Spinal cord (tissue), 10 donors: ENCODE data around the gene FBXO33. TPM values are rescaled to one million over a fixed set of nuclear protein-coding genes. Genes with fewer than 3 reads are reported as not detected.

ENCODE experiments used
- DNase-seq, 6 donors: peaks; one replicate each; pipeline versions ENCODE4 v3.0.0 to v3.0.0-alpha.2; 2013 to 2015; ENCODE audit warnings: low spot score in 6 of 6, low read depth in 4 of 6
- H3K27ac ChIP-seq: one replicate; pipeline ENCODE4 v1.5.1; 2013; ENCODE audit warnings: low read depth, low read length, control low read depth
- H3K27me3 ChIP-seq: one replicate; pipeline ENCODE4 v1.6.1; 2013; ENCODE audit warnings: low read length; ENCODE audit not compliant: control insufficient read depth, insufficient read depth
- H3K36me3 ChIP-seq: one replicate; pipeline ENCODE4 v1.6.1; 2013; ENCODE audit warnings: low read length; ENCODE audit not compliant: control insufficient read depth, insufficient read depth
- H3K4me1 ChIP-seq: one replicate; pipeline ENCODE4 v1.6.1; 2013; ENCODE audit warnings: low read length; ENCODE audit not compliant: control insufficient read depth, insufficient read depth
- H3K4me3 ChIP-seq: one replicate; pipeline ENCODE4 v1.5.1; 2013; ENCODE audit warnings: low read depth, low read length, control low read depth
- H3K9me3 ChIP-seq: one replicate; pipeline ENCODE4 v1.6.1; 2013; ENCODE audit warnings: low read length; ENCODE audit not compliant: control insufficient read depth, insufficient read depth
- WGBS: methylation state at CpG from one replicate; pipeline ENCODE4 v1.1.5; 2013; ENCODE audit warnings: missing lambda C conversion rate; ENCODE audit not compliant: insufficient coverage; 5-methylcytosine and 5-hydroxymethylcytosine counted together
- polyA plus RNA-seq, 2 donors: library from polyadenylated mRNA; unstranded; fragments of 120-200 nt; gene quantifications; one replicate each; pipeline ENCODE4 v1.2.1, GENCODE V29; 2013; ENCODE audit not compliant: insufficient read length in 2 of 2
- total RNA-seq, 2 donors: library from RNA; depleted of rRNA in 1 of 2; stranded (reverse); fragments of 120-200 nt in 1 of 2; fragments of >200 nt in 1 of 2; gene quantifications; one replicate each; pipeline versions ENCODE4 v1.2.3 to v1.2.4, GENCODE V29; 2013 to 2014
- donor health status: healthy.

The FBXO33 gene
- total and polyA plus RNA-seq, 4 donors: 8.9 to 19.6 (median 11.6) TPM

DNA sequence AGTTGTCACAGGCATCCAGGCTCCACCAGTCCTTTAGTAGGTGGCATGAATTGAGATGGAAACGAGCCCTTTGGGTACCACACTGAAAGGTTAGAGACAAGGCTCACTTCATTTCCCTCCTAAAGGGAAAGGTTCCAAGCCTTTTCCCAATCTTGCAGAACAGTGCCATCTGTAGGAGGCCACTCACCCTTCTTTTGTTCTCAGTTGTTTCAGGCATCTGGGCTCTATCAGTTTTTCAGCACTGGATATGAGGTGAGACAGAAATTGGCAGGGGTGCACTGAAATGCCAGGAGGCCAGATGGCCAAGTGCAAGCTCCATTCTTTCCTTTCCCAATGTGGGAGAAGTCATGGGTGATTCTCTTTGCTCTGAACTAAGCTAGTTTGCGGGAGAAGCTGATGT is 15.2 kb downstream of the FBXO33 start:
- H3K9me3 ChIP-seq: peaks cover 20% of the 10 kb centered on the region
- no peaks in the 10 kb centered on the region for H3K36me3 ChIP-seq
- H3K4me1 ChIP-seq: no peaks in the 10 kb centered on the region
- WGBS: no CpG with 5 or more reads among the region's 2 CpGs
- no peak overlapping the region for H3K27ac ChIP-seq
- H3K27me3 ChIP-seq: no peaks in the 10 kb centered on the region
- H3K4me3 ChIP-seq: no peak overlapping the region
- no peak for DNase-seq

DNA sequence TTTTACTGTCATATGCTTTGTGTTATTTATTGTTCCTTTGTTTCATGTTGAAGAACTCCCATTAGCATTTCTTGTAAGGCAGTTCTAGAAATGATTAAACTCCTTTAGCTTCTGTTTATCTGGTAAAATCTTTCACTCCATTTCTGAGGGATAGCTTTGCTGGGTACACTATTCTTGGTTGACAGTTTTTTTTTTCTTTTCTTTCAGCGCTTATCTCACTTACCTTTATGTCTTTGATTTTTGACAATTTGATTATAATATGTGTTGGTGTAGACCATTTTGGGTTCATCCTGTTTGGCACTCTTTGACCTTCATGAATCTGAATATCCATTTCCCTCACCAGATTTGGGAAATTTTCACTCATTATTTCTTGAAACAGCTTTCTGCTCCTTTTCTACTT is 16.2 kb downstream of the FBXO33 start:
- no peak for DNase-seq

DNA sequence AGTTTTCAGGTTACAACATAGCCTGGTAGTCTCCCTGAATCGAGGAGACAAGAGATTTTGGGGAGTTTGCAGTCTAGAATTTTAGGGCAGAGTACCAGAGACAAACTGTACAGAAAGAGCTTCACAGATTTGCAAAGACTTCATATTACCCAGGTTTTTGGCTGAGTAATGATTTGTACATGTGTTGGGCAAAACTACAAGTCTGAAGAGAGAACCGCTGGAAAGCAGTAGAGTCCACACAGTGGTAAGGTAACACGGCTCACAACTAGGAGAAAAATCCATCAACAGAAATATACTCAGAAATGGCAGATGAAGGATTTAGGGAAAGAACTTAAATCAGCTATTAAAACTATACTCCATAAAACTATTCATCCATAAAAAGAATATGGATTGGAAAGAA is 25.7 kb downstream of the FBXO33 start:
- WGBS: 86% methylated on average over 1 of the region's 3 CpGs
- no peaks in the 10 kb centered on the region for H3K27me3 ChIP-seq
- H3K4me1 ChIP-seq: no peaks in the 10 kb centered on the region
- no peak overlapping the region for H3K27ac ChIP-seq
- no peak for DNase-seq
- H3K4me3 ChIP-seq: no peak overlapping the region
- H3K36me3 ChIP-seq: no peaks in the 10 kb centered on the region
- H3K9me3 ChIP-seq: peaks cover 4% of the 10 kb centered on the region

More for the DNA sequence above, 16.2 kb downstream of the FBXO33 start:
- no CpG with 5 or more reads among the region's 1 CpG for WGBS
- no peaks in the 10 kb centered on the region for H3K36me3 ChIP-seq
- no peaks in the 10 kb centered on the region for H3K27me3 ChIP-seq
- no peak overlapping the region for H3K4me3 ChIP-seq
- no peak overlapping the region for H3K27ac ChIP-seq
- no peaks in the 10 kb centered on the region for H3K4me1 ChIP-seq
- H3K9me3 ChIP-seq: peaks cover 22% of the 10 kb centered on the region

DNA sequence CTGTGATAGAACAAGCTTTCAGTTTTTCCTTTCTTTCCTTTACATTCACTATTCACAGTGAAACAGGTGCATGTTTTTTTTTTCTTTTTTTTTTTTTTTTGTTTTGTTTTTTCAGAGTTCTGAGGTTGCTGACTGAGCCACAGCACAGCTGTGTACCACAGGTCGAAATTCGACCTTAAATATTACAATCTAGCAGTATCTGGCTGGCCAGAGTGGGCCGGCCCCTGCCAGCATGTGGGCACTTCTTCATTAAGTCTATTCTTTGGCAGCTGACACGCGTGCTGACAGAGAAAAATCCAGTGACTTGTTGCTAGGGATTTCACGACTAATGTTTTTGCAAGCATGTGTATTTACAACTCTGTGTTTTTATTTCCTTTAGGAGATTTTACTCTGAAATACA is 33.9 kb downstream of the FBXO33 start:
- peaks cover 6% of the 10 kb centered on the region for H3K36me3 ChIP-seq
- no peak overlapping the region for H3K4me3 ChIP-seq
- H3K9me3 ChIP-seq: no peaks in the 10 kb centered on the region
- H3K27me3 ChIP-seq: no peaks in the 10 kb centered on the region
- H3K4me1 ChIP-seq: no peaks in the 10 kb centered on the region
- peak in 1 of 6 donors; percentile 6 for DNase-seq
- no peak overlapping the region for H3K27ac ChIP-seq
- WGBS: 61% methylated on average over 3 of the region's 6 CpGs

DNA sequence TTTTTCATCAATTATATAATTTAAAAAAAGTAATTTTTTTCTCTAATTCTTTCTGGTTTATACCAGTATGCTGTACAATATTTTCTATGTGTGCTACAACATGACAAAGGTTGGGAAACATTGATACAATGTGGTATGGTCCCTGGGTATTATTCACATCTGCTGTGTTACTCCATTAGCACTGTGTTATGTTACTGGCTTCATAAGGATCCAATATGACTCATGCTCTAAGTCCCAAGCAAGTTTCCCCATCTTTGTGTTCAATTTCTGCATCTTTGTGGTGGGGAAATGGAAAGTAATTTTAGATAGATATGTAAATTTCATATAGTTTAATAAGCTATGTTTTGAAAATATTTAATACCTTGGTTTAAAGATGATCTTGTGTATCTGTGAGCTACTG is 35.8 kb downstream of the FBXO33 start:
- Histone ChIP-seq H3K36me3 (peaks cover 6% of the 10 kb centered on the region), H3K27me3 (no peaks in the 10 kb centered on the region), H3K4me3 (no peak overlapping the region), H3K9me3 (no peaks in the 10 kb centered on the region), H3K27ac (no peak overlapping the region), H3K4me1 (no peaks in the 10 kb centered on the region)
- no peak for DNase-seq

DNA sequence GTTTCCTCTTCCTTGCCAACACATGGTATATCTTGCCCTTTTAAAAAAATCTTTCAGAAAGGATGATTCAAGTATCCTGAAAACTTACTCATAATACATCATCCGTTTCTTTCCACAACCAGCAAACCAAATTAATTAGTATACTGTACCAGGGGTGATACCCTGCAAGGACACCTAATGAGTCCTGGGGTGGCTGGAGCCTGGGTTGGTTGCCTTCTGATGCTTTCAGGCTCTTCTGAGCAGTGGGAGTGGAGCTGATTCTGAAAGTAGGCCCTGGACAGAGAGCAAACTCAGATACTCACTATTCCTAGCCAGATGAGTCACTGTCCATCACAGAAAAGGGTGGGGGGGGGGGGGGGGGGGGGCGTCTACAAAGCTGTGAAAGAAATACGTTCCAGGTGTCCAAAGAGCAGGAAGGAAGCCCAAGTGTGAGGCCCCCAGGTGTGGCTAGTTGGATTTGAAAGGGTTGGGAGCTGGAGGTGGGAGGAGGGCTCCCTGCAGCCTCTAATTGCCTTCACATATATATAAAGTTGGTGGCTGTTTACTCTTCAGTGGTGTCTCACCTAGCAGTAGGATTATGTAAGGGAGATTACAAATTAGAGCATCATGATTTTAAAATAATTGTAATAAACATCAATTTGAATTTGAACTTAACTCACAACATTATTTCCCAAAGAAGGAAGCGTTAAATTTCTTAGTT is 36.5 kb downstream of the FBXO33 start:
- Histone ChIP-seq H3K9me3 (no peaks in the 10 kb centered on the region), H3K27ac (no peak overlapping the region), H3K36me3 (peaks cover 6% of the 10 kb centered on the region), H3K4me1 (no peaks in the 10 kb centered on the region), H3K27me3 (no peaks in the 10 kb centered on the region), H3K4me3 (no peak overlapping the region)
- no CpG with 5 or more reads among the region's 4 CpGs for WGBS
- no peak for DNase-seq

DNA sequence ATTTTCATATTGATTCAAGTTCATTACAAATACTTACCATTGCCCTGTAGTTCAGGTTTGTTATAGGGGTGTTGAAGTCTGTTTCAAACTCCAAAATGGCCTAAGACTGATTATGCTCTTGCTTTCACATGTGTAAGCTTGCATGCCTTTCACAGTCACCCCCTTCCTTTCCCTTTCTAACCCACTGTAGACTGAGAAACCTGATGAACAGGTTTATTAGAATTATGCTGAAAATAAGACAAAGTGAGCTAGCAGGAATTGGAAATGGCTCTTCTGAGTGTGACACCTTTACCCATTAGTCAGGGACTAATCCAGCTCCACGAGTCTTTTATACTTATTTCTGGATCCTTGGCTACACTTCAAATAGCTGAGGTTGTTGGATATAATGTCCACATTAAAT is 38.9 kb downstream of the FBXO33 start:
- no peak for DNase-seq
- no peaks in the 10 kb centered on the region for H3K27me3 ChIP-seq
- no peak overlapping the region for H3K27ac ChIP-seq
- H3K36me3 ChIP-seq: peaks cover 3% of the 10 kb centered on the region
- H3K9me3 ChIP-seq: no peaks in the 10 kb centered on the region
- H3K4me3 ChIP-seq: no peak overlapping the region
- no peaks in the 10 kb centered on the region for H3K4me1 ChIP-seq
- no CpG with 5 or more reads among the region's 1 CpG for WGBS

DNA sequence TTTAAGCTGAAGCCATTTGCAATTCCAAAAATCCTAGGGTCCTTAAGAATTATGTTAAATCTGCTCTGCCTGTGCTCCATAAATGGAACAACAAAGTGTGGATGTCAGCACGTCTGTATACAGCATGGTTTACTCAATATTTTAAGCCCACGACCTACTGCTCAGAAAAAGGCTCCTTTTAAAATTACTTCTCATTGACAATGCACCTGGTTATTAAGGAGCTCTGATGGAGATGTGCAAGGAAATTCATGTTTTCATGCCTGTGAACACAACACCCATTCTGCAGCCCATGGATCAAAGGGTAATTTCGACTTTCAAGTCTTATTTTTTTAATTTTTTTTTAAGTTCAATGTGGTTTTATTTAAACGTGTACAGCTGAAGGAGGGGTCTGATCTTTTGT is 48.1 kb downstream of the FBXO33 start:
- no peak overlapping the region for H3K27ac ChIP-seq
- WGBS: no CpG with 5 or more reads among the region's 4 CpGs
- H3K4me1 ChIP-seq: no peaks in the 10 kb centered on the region
- H3K4me3 ChIP-seq: no peak overlapping the region
- no peaks in the 10 kb centered on the region for H3K36me3 ChIP-seq
- no peaks in the 10 kb centered on the region for H3K27me3 ChIP-seq
- no peak for DNase-seq
- no peaks in the 10 kb centered on the region for H3K9me3 ChIP-seq

DNA sequence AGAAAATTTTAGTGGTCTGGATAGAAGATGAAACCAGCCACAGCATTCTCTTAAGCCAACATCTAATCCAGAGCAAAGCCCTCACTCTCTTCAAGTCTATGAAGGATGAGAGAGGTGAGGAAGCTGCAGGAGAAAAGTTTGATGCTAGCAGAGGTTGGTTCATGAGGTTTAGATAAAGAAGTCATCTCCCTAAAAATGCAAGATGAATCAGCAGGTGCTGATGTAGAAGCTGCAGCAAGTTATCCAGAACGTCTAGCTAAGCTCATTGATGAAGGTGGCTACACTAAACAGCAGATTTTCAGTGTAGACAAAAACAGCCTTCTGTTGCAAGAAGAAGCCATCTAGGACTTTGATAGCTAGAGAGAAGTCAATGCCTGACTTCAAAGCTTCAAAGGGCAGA is 48.5 kb downstream of the FBXO33 start:
- Histone ChIP-seq H3K9me3 (no peaks in the 10 kb centered on the region), H3K4me3 (no peak overlapping the region), H3K27me3 (no peaks in the 10 kb centered on the region), H3K36me3 (no peaks in the 10 kb centered on the region), H3K27ac (no peak overlapping the region), H3K4me1 (no peaks in the 10 kb centered on the region)
- DNase-seq: no peak
- WGBS: 80% methylated on average over 1 of the region's 1 CpG

DNA sequence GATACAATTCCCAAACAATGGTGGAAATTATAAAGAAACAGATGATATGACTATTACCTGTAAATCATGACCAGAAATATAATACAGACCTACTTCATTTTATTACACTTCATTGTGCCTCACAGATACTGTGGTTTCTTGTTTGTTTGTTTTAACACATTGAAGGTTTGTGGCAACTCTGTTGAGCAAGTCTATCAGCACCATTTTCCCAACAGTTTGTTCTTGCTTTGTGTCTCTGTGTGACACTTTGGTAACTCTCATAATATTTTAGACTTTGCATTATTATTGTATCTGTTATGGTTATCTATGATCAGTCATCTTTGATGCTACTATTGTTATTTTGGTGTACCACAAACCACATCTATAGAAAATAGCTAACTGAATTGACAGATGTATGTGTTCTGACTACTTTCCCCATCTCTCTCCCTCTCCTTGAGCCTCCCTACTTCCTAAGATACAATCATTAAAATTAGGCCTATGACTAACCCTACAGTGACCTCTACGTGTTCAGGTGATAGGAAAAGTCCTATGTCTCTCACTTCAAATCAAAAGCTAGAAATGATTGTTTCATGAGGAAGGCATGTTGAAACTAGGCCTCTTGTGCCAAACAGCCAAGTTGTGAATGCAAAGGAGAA is 49.1 kb downstream of the FBXO33 start:
- no peaks in the 10 kb centered on the region for H3K9me3 ChIP-seq
- H3K27ac ChIP-seq: no peak overlapping the region
- no peaks in the 10 kb centered on the region for H3K27me3 ChIP-seq
- no peaks in the 10 kb centered on the region for H3K4me1 ChIP-seq
- no peaks in the 10 kb centered on the region for H3K36me3 ChIP-seq
- DNase-seq: no peak
- no peak overlapping the region for H3K4me3 ChIP-seq
- no CpG with 5 or more reads among the region's 1 CpG for WGBS
